NB4 (cell line): ENCODE measurements around the gene TNFAIP8.

Experiments used
- DNase-seq: peaks from one replicate; pipeline ENCODE4 v3.0.0; 2010; ENCODE audit warnings: low read depth
- H3K4me3 ChIP-seq: one replicate; pipeline ENCODE4 v1.5.1; 2011; ENCODE audit warnings: mild to moderate bottlenecking, low read depth, low read length, moderate library complexity
- CTCF ChIP-seq: IDR thresholded peaks from one replicate; pipeline ENCODE4 v1.5.1; 2012; ENCODE audit warnings: low read depth, low read length
- MYC ChIP-seq: IDR thresholded peaks from 2 replicates; pipeline ENCODE4 v1.6.1; 2011; ENCODE audit warnings: low read depth, low read length
- POLR2A ChIP-seq: IDR thresholded peaks from 2 replicates; pipeline ENCODE4 v1.6.1; 2011; ENCODE audit warnings: mild to moderate bottlenecking; ENCODE audit not compliant: insufficient read length; ENCODE audit errors: extremely low read depth
- TF ChIP-seq, protein P1 (sequence below): IDR thresholded peaks from 2 replicates; pipeline ENCODE4 v1.6.1; 2011; ENCODE audit warnings: low read depth, low read length

Gene TNFAIP8

DNA sequence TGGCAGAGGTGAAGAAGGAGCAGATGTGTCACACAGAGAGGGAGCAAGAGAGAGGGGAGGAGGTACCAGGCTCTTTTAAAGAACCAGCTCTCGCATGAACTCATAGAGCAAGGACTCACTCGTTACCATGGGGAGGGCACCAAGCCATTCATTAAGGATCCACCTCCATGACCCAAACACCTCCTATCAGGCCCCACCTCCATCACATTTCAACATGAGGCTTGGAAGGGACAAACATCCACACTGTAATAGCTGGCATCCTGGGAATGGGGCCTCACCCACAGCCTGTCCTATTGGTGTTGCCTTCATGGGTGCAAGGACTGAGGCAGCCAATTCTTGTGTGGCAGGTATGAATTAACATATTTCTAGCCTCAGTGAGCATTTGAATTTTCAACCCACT is 11.6 kb upstream of the TNFAIP8 start:
- no peak for TF ChIP-seq POLR2A
- TF ChIP-seq, protein P1, sequence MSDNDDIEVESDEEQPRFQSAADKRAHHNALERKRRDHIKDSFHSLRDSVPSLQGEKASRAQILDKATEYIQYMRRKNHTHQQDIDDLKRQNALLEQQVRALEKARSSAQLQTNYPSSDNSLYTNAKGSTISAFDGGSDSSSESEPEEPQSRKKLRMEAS = no peak
- TF ChIP-seq MYC = no peak
- no peak overlapping the region for H3K4me3 ChIP-seq
- no peak for DNase-seq

- no peak for TF ChIP-seq POLR2A
- TF ChIP-seq CTCF = no peak
- TF ChIP-seq MYC = no peak
- TF ChIP-seq, protein P1 = no peak
- no peak overlapping the region for H3K4me3 ChIP-seq
- peak; percentile 40 for DNase-seq
Observed at GRCh38 chr5:119345861-119346260, 10.0 kb upstream of the TNFAIP8 start.

GRCh38 chr5:119346394-119346793 is 9.4 kb upstream of the TNFAIP8 start:
- TF ChIP-seq MYC (no peak), CTCF (no peak), POLR2A (no peak)
- TF ChIP-seq, protein P1 = no peak
- DNase-seq = peak; percentile 42
- H3K4me3 ChIP-seq = no peak overlapping the region

- no peak for DNase-seq
Observed at GRCh38 chr5:119347574-119347973, 8.2 kb upstream of the TNFAIP8 start.

GRCh38 chr5:119347991-119348390 is 7.8 kb upstream of the TNFAIP8 start:
- no peak overlapping the region for H3K4me3 ChIP-seq
- no peak for TF ChIP-seq MYC
- TF ChIP-seq POLR2A = no peak
- TF ChIP-seq, protein P1 = no peak
- TF ChIP-seq CTCF = no peak
- DNase-seq = no peak

More at GRCh38 chr5:119347574-119347973, 8.2 kb upstream of the TNFAIP8 start:
- no peak for TF ChIP-seq MYC
- TF ChIP-seq, protein P1 = no peak
- TF ChIP-seq POLR2A = no peak
- TF ChIP-seq CTCF = no peak
- no peak overlapping the region for H3K4me3 ChIP-seq

DNA sequence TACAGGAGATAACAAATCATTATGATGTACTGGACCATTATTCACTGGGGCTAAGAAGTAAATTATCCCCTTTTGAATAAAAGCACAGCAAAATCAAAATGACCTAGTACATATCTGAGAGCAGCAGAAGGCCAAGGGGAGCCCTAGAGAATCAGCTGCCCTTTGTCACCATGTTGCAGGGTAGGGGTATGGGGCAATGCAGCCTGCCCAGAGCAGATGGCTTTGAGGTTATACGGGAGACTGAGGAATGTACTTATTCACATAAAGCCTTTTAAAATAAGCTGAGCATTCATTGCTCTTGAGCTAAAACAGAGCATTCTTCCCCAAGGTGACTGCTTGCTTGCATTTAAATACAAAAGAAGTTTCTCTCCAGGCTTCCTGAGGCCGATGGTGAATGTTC is 2.6 kb upstream of the TNFAIP8 start:
- DNase-seq = peak; percentile 51
- no peak overlapping the region for H3K4me3 ChIP-seq
- TF ChIP-seq CTCF (no peak), MYC (no peak), POLR2A (no peak)
- TF ChIP-seq, protein P1 = no peak
